GM19240 (cell line): Measurements from ENCODE around the gene STAG1.
"Not testable (repeated sequence)": the region's sequence is repeated elsewhere in the genome, so short reads cannot be mapped to it uniquely, and the experiment has no call there.

ENCODE experiments used
- DNase-seq: peaks from one replicate; pipeline ENCODE4 v3.0.0; 2011; ENCODE audit warnings: low spot score; ENCODE audit not compliant: insufficient read length

Gene STAG1

GRCh38 chr3:136645915-136646314 lies 106.3 kb downstream of the STAG1 start:
- no peak for DNase-seq

- no peak for DNase-seq
These were observed 108.0 kb downstream of the STAG1 start for GRCh38 chr3:136644212-136644611.

- not testable (repeated sequence) for DNase-seq
These were observed 108.8 kb downstream of the STAG1 start for GRCh38 chr3:136643380-136643779.

- no peak for DNase-seq
These were observed 109.5 kb downstream of the STAG1 start for GRCh38 chr3:136642711-136643110.

GRCh38 chr3:136639069-136639468 lies 113.1 kb downstream of the STAG1 start:
- no peak for DNase-seq

- no peak for DNase-seq
These were observed 115.0 kb downstream of the STAG1 start for GRCh38 chr3:136637176-136637575.

- DNase-seq = no peak
These were observed 117.4 kb downstream of the STAG1 start for GRCh38 chr3:136634821-136635220.

GRCh38 chr3:136632625-136633081 lies 119.5 kb downstream of the STAG1 start:
- no peak for DNase-seq

- DNase-seq = no peak
These were observed 120.8 kb downstream of the STAG1 start for GRCh38 chr3:136631424-136631823.

GRCh38 chr3:136630915-136631314 lies 121.3 kb downstream of the STAG1 start:
- no peak for DNase-seq

- DNase-seq = no peak
These were observed 125.7 kb downstream of the STAG1 start for GRCh38 chr3:136626493-136626892.

GRCh38 chr3:136624894-136625815 lies 127.0 kb downstream of the STAG1 start:
- no peak for DNase-seq

- DNase-seq = no peak
These were observed 127.8 kb downstream of the STAG1 start for GRCh38 chr3:136624371-136624770.

- DNase-seq = no peak
These were observed 130.6 kb downstream of the STAG1 start for GRCh38 chr3:136621628-136622027.

- DNase-seq = no peak
These were observed 131.7 kb downstream of the STAG1 start for GRCh38 chr3:136620436-136620835.

- DNase-seq = not testable (repeated sequence)
These were observed 134.1 kb downstream of the STAG1 start for GRCh38 chr3:136617969-136618525.

GRCh38 chr3:136617198-136617597 lies 135.0 kb downstream of the STAG1 start:
- no peak for DNase-seq

- no peak for DNase-seq
These were observed 139.7 kb downstream of the STAG1 start for GRCh38 chr3:136612512-136612911.

GRCh38 chr3:136606990-136607389 lies 145.2 kb downstream of the STAG1 start:
- DNase-seq = no peak

- DNase-seq = not testable (repeated sequence)
These were observed 146.0 kb downstream of the STAG1 start for GRCh38 chr3:136606216-136606615.

GRCh38 chr3:136604961-136605360 lies 147.2 kb downstream of the STAG1 start:
- no peak for DNase-seq

GRCh38 chr3:136602818-136603217 lies 149.4 kb downstream of the STAG1 start:
- no peak for DNase-seq
